ENCODE results near the gene C1GALT1.

C1GALT1 gene

DNA sequence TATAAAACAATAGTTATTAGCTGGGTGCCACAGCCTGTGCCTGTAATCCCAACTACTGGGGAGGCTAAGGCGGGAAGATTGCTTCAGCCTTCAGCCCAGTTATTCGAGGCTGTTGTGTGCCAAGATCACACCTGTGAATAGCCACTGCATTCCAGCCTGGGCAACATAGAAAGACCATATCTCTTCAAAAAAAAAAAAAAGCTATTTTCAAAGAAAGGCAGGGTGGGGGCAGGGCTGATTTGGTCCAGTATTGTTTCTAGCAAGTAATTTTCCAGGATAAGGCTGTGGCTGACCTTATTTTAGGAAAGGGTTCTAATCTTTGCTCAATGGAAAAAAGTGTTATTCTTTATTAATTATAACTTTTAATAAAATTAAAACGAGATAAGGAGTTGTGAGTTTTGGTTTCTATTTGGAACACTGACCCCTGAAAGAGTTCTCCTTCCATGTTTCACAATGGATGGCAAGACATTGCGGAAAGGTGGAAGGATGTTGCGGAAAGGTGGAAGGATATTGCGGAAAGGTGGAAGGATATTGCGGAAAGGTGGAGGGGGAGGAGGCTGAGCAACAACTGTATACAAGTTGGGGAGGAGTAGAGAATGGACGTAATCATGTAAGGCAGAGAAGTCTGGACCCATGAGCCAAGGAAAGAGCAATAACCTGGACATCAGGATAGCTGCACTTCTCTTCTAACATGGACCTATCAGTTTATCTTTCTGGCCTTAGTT lies 1.5 kb upstream of the C1GALT1 start:
- Histone ChIP-seq H3K36me3 (ENCODE audit: control insufficient read depth, insufficient read depth, low read length) (no peaks in the 10 kb centered on the region), H3K9me3 (ENCODE audit: control insufficient read depth, low read length) (no peaks in the 10 kb centered on the region), H3K27ac (ENCODE audit: insufficient read depth, low read length, poor library complexity, severe bottlenecking) (peak overlapping the region; percentile 79), H3K27me3 (replicated peaks; ENCODE audit: control insufficient read depth, insufficient read depth, low read length, poor library complexity, severe bottlenecking) (no peaks in the 10 kb centered on the region), H3K4me3 (ENCODE audit: insufficient read depth, low read depth, low read length, poor library complexity, severe bottlenecking) (peak overlapping the region; percentile 54), H3K4me1 (ENCODE audit: control insufficient read depth, insufficient read depth, low read length, poor library complexity, severe bottlenecking) (peaks cover 18% of the 10 kb centered on the region)
- DNase-seq, result no peak

DNA sequence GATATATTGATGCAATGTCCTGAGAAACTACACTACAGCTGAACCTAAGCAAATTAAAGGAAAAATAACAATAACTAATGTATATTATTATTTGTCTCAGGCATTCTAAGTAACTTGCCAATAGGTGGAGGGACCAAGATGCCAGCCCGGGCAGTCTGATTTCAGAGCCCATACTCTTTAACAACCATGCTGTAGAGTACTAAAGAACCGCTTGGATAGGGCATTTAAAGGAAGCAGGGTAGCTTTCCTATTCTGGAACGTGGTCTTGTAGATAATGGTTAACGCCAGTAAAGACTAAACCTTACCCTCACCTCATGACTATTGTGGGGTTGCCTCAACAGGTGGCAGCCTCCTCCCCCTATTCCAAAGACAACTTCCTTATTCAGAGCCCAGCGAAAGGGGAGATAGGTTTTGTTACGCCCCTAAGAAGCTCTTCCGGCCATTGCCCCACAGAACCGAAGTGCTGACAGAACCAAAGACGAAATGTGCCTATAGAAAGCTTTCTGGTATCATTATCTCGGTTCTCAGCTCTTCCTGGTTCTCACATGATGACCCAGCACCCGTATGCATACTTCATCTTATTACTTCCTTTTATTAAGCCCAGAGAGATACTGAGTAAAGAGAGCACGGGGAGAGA lies 707 bp upstream of the C1GALT1 start:
- Histone ChIP-seq H3K4me1 (ENCODE audit: control insufficient read depth, insufficient read depth, low read length, poor library complexity, severe bottlenecking) (peaks cover 22% of the 10 kb centered on the region), H3K9me3 (ENCODE audit: control insufficient read depth, low read length) (no peaks in the 10 kb centered on the region), H3K27ac (ENCODE audit: insufficient read depth, low read length, poor library complexity, severe bottlenecking) (peak overlapping the region; percentile 79), H3K36me3 (ENCODE audit: control insufficient read depth, insufficient read depth, low read length) (no peaks in the 10 kb centered on the region), H3K4me3 (ENCODE audit: insufficient read depth, low read depth, low read length, poor library complexity, severe bottlenecking) (peak overlapping the region; percentile 54), H3K27me3 (replicated peaks; ENCODE audit: control insufficient read depth, insufficient read depth, low read length, poor library complexity, severe bottlenecking) (no peaks in the 10 kb centered on the region)
- peak; percentile 29 to 51 (median 50) for DNase-seq

DNA sequence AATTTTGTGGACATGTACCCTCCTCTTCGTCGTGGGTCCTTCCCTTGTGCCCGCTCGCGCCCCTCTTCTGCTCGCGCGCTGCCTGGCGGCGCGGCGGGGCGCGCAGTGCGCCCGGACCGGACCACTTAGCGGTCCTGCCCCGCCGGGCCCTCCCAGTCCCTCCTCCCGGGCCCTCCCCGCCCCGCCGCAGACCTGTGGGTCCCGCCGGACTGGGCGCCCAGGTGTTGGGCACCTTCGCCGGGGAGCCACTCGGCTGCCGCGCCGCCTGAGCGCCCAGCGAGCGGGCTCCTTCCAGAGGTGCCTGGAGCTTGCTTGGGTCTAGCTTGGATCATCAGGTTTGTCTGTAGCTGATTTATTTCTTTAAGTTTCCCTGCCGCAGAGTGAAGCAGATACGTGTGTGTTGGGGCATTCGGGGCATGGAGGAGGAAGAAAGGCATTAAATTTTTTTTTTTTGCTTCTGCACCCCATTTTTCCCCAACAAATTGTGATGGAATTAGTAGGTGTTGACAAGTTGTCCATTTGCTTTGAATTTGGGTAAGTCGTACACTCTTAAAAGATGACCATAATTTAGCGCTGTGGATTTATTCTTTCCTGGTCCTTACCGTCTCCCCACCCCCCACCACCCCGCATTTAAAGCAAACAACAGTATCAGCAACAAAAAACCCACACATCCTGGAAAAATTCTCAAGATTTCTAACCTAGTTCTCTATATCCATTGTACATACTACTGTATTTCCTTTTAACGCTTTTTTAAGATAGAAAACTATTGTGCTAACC lies 905 bp downstream of the C1GALT1 start:
- H3K4me1 ChIP-seq (ENCODE audit: control insufficient read depth, insufficient read depth, low read length, poor library complexity, severe bottlenecking), result peaks cover 29% of the 10 kb centered on the region
- no peaks in the 10 kb centered on the region for H3K9me3 ChIP-seq (ENCODE audit: control insufficient read depth, low read length)
- H3K27ac ChIP-seq (ENCODE audit: insufficient read depth, low read length, poor library complexity, severe bottlenecking), result peak overlapping the region; percentile 93
- no peaks in the 10 kb centered on the region for H3K36me3 ChIP-seq (ENCODE audit: control insufficient read depth, insufficient read depth, low read length)
- H3K4me3 ChIP-seq (ENCODE audit: insufficient read depth, low read depth, low read length, poor library complexity, severe bottlenecking), result peak overlapping the region; percentile 92
- no peaks in the 10 kb centered on the region for H3K27me3 ChIP-seq (replicated peaks; ENCODE audit: control insufficient read depth, insufficient read depth, low read length, poor library complexity, severe bottlenecking)
- DNase-seq, result peak; percentile 16 to 48 (median 27)

DNA sequence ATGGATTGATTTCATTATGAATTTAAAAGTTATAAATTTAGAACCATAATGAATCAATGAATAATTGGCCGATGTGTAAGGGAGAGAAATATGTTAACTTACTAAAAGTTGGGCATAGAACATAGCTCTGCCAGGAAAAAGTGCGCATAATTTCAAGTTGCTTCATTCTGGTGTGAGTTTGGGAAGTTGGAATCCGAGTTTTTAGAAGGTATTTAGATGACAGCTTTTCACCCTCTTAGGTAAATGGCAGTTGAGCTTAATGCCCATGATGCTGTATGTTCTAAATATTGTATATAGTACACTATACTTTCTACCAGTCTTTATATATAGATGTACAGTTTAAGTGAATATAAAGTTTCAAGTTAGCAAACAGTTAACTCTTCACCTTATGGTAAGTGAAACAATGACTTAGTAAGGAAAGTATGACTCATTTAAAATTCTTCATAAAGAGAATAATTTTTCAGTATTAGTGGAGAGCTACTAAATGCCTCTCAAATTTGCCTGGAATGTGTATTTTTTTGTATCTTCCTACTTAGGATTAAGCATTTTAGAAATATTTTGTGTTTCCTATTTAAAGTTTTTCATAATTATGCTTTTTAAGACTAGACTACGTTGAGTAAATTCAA lies 1.6 kb downstream of the C1GALT1 start:
- Histone ChIP-seq H3K4me1 (ENCODE audit: control insufficient read depth, insufficient read depth, low read length, poor library complexity, severe bottlenecking) (peaks cover 30% of the 10 kb centered on the region), H3K36me3 (ENCODE audit: control insufficient read depth, insufficient read depth, low read length) (no peaks in the 10 kb centered on the region), H3K4me3 (ENCODE audit: insufficient read depth, low read depth, low read length, poor library complexity, severe bottlenecking) (peak overlapping the region; percentile 92), H3K27ac (ENCODE audit: insufficient read depth, low read length, poor library complexity, severe bottlenecking) (no peak overlapping the region), H3K27me3 (replicated peaks; ENCODE audit: control insufficient read depth, insufficient read depth, low read length, poor library complexity, severe bottlenecking) (no peaks in the 10 kb centered on the region), H3K9me3 (ENCODE audit: control insufficient read depth, low read length) (no peaks in the 10 kb centered on the region)
- no peak for DNase-seq

DNA sequence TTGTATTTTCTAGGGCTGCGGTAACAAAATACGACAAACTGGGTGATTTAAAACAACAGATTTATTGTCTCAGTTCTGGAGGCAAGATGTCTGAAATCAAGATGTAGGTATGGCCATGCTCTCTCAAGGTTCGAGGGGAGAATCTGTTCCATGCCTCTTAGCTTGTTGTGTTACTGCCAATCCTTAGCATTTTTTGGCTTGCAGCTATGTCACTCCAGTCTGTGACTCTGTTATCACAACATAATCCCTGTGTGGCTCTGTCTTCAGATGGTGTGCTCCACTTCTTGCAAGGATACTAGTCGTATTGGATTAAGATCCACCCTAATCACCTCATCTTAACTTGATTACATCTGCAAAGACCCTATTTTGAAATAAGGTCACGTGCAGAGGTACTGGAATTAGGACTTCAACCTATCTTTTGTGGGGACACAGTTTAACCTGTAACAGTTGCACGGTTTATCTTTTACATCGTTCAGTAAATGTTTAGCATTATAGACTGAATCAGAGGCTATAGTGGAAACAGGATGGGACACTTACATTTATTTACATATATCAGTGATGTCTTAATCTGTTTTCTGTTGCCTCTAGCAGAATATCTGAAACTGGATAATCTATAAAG lies 3.1 kb downstream of the C1GALT1 start:
- no peaks in the 10 kb centered on the region for H3K9me3 ChIP-seq (ENCODE audit: control insufficient read depth, low read length)
- H3K36me3 ChIP-seq (ENCODE audit: control insufficient read depth, insufficient read depth, low read length), result no peaks in the 10 kb centered on the region
- peaks cover 30% of the 10 kb centered on the region for H3K4me1 ChIP-seq (ENCODE audit: control insufficient read depth, insufficient read depth, low read length, poor library complexity, severe bottlenecking)
- DNase-seq, result no peak
- no peak overlapping the region for H3K27ac ChIP-seq (ENCODE audit: insufficient read depth, low read length, poor library complexity, severe bottlenecking)
- no peaks in the 10 kb centered on the region for H3K27me3 ChIP-seq (replicated peaks; ENCODE audit: control insufficient read depth, insufficient read depth, low read length, poor library complexity, severe bottlenecking)
- H3K4me3 ChIP-seq (ENCODE audit: insufficient read depth, low read depth, low read length, poor library complexity, severe bottlenecking), result no peak overlapping the region

DNA sequence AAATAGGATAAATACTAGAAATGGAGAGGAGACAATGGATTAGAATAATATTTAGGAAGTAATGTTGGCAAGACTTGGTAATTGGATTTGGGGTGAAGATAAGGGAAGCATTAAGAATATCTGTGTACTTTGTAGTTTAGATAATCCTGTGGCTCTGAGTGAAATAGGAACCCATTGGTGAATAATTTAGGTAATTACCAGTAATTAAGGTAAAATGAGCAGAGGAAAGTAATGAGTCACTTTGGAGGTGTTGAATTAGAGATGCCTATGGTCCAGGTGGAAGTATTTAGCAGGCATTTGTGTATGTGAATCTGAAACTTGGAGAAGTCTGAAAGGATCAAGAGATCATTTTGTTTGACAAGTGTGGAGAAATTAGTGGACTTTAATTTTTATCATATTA lies 5.7 kb downstream of the C1GALT1 start:
- peaks cover 25% of the 10 kb centered on the region for H3K4me1 ChIP-seq (ENCODE audit: control insufficient read depth, insufficient read depth, low read length, poor library complexity, severe bottlenecking)

DNA sequence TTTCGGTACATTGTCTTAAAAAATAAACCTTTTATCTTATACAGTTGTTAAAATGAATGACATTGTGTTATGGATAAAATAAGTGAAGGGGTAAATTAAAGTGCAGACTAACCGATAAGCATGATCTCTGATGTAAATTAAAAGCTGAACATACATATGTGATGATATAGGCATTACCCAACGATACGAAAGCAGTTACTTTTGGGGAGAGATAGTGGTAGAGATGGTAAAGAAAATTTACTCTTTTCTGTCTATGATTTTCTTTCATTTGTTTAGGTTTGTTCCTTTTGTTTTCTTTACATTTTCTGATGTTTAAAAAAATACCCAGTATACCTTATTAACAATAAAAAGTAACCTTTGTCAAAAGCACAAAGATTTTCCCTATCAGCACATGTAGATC lies 6.4 kb downstream of the C1GALT1 start:
- Histone ChIP-seq H3K27ac (ENCODE audit: insufficient read depth, low read length, poor library complexity, severe bottlenecking) (no peak overlapping the region), H3K4me1 (ENCODE audit: control insufficient read depth, insufficient read depth, low read length, poor library complexity, severe bottlenecking) (peaks cover 25% of the 10 kb centered on the region), H3K9me3 (ENCODE audit: control insufficient read depth, low read length) (no peaks in the 10 kb centered on the region), H3K4me3 (ENCODE audit: insufficient read depth, low read depth, low read length, poor library complexity, severe bottlenecking) (no peak overlapping the region), H3K36me3 (ENCODE audit: control insufficient read depth, insufficient read depth, low read length) (no peaks in the 10 kb centered on the region), H3K27me3 (replicated peaks; ENCODE audit: control insufficient read depth, insufficient read depth, low read length, poor library complexity, severe bottlenecking) (no peaks in the 10 kb centered on the region)
- DNase-seq, result no peak

More for the DNA sequence above, 5.7 kb downstream of the C1GALT1 start:
- no peak overlapping the region for H3K4me3 ChIP-seq (ENCODE audit: insufficient read depth, low read depth, low read length, poor library complexity, severe bottlenecking)
- H3K9me3 ChIP-seq (ENCODE audit: control insufficient read depth, low read length), result no peaks in the 10 kb centered on the region
- DNase-seq, result no peak
- H3K27me3 ChIP-seq (replicated peaks; ENCODE audit: control insufficient read depth, insufficient read depth, low read length, poor library complexity, severe bottlenecking), result no peaks in the 10 kb centered on the region
- no peak overlapping the region for H3K27ac ChIP-seq (ENCODE audit: insufficient read depth, low read length, poor library complexity, severe bottlenecking)
- no peaks in the 10 kb centered on the region for H3K36me3 ChIP-seq (ENCODE audit: control insufficient read depth, insufficient read depth, low read length)

DNA sequence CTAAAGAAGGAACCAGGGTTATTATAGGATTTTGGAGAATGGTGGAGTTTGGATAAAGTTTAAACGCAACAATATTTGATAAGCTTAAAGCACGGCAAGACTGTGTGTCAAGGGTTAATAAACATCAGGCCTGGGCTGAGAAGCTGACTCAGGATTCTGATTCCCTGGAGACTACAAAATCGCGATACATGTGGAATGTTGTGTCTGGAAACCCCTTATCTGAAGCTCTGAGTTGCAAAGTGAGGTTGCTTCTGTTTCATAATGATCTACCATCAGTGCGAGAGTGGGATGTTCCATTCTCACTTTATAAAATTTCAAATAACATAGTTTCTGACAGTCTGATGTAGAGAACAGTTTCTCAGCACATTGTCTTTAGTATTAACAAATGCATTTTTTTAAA lies 7.8 kb downstream of the C1GALT1 start:
- Histone ChIP-seq H3K27ac (ENCODE audit: insufficient read depth, low read length, poor library complexity, severe bottlenecking) (no peak overlapping the region), H3K9me3 (ENCODE audit: control insufficient read depth, low read length) (no peaks in the 10 kb centered on the region), H3K4me1 (ENCODE audit: control insufficient read depth, insufficient read depth, low read length, poor library complexity, severe bottlenecking) (peaks cover 22% of the 10 kb centered on the region), H3K4me3 (ENCODE audit: insufficient read depth, low read depth, low read length, poor library complexity, severe bottlenecking) (no peak overlapping the region), H3K27me3 (replicated peaks; ENCODE audit: control insufficient read depth, insufficient read depth, low read length, poor library complexity, severe bottlenecking) (no peaks in the 10 kb centered on the region), H3K36me3 (ENCODE audit: control insufficient read depth, insufficient read depth, low read length) (no peaks in the 10 kb centered on the region)
- no peak for DNase-seq

DNA sequence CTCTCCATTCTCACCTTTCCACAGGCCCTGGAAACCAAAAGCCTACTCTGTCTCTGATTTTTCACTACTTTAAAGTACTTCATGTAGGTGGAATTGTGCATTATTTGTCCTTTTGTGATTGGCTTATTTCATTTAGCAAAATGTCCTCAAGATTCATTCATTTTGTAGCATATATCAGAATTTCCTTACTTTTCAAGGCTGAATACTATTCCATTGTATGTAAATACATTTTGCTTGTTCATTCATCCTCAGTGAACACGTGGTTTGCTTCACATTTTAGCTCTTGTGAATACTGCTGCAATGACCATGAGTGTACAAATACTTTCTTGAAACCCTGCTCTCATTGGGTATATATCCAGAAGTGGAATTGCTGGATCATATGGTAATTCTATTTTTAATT lies 8.8 kb downstream of the C1GALT1 start:
- Histone ChIP-seq H3K9me3 (ENCODE audit: control insufficient read depth, low read length) (no peaks in the 10 kb centered on the region), H3K27me3 (replicated peaks; ENCODE audit: control insufficient read depth, insufficient read depth, low read length, poor library complexity, severe bottlenecking) (no peaks in the 10 kb centered on the region), H3K27ac (ENCODE audit: insufficient read depth, low read length, poor library complexity, severe bottlenecking) (no peak overlapping the region), H3K4me1 (ENCODE audit: control insufficient read depth, insufficient read depth, low read length, poor library complexity, severe bottlenecking) (peaks cover 23% of the 10 kb centered on the region), H3K4me3 (ENCODE audit: insufficient read depth, low read depth, low read length, poor library complexity, severe bottlenecking) (no peak overlapping the region), H3K36me3 (ENCODE audit: control insufficient read depth, insufficient read depth, low read length) (no peaks in the 10 kb centered on the region)
- no peak for DNase-seq
